Liver (tissue), 9 donors: Measurements from ENCODE around the gene TMED6. TPM values are rescaled to one million over a fixed set of nuclear protein-coding genes. Genes with fewer than 3 reads are reported as not detected.

Source experiments
- DNase-seq: peaks from one replicate; pipeline ENCODE4 v3.0.0-alpha.2; 2017; ENCODE audit warnings: low spot score
- H3K27ac ChIP-seq, 2 donors: one replicate each; pipeline ENCODE4 v1.7.0; 2013; ENCODE audit warnings: inconsistent platforms in 2 of 2, low read length in 2 of 2, control low read depth in 1 of 2, low read depth in 1 of 2, mild to moderate bottlenecking in 1 of 2
- H3K27me3 ChIP-seq, 4 donors: one replicate each; pipeline versions ENCODE4 v1.6.1 to v1.7.0; 2013; ENCODE audit warnings: low read length in 3 of 4, inconsistent platforms in 1 of 4, mild to moderate bottlenecking in 1 of 4, moderate library complexity in 1 of 4; ENCODE audit not compliant: control insufficient read depth in 4 of 4, insufficient read depth in 4 of 4
- H3K36me3 ChIP-seq, 4 donors: one replicate each; pipeline versions ENCODE4 v1.6.1 to v1.7.0; 2013; ENCODE audit warnings: low read length in 3 of 4, mild to moderate bottlenecking in 3 of 4, low read depth in 1 of 4, moderate library complexity in 1 of 4; ENCODE audit not compliant: control insufficient read depth in 4 of 4, insufficient read depth in 3 of 4
- H3K4me1 ChIP-seq, 4 donors: one replicate each; pipeline versions ENCODE4 v1.6.1 to v1.7.0; 2013; ENCODE audit warnings: low read length in 3 of 4, mild to moderate bottlenecking in 3 of 4, moderate library complexity in 1 of 4; ENCODE audit not compliant: control insufficient read depth in 4 of 4, insufficient read depth in 4 of 4
- H3K4me3 ChIP-seq, 3 donors: one replicate each; pipeline versions ENCODE4 v1.6.1 to v1.7.0; 2013; ENCODE audit warnings: low read length in 3 of 3, control low read depth in 1 of 3, low read depth in 1 of 3, mild to moderate bottlenecking in 1 of 3
- H3K9ac ChIP-seq, 2 donors: one replicate each; pipeline ENCODE4 v1.7.0; 2013; ENCODE audit warnings: low read length in 2 of 2, mild to moderate bottlenecking in 2 of 2, moderate library complexity in 2 of 2, control low read depth in 1 of 2, low read depth in 1 of 2
- H3K9me3 ChIP-seq, 4 donors: one replicate each; pipeline versions ENCODE4 v1.6.1 to v1.7.0; 2013; ENCODE audit warnings: low read length in 3 of 4; ENCODE audit not compliant: control insufficient read depth in 4 of 4
- CTCF ChIP-seq: fragments of 150-350 bp; IDR thresholded peaks from 2 replicates; pipeline ENCODE4 v1.5.1; 2017; ENCODE audit warnings: improper control_type of control experiment, low read depth, low read length; ENCODE audit not compliant: missing input control
- EGR1 ChIP-seq, 2 donors: IDR thresholded peaks; 2 replicates each; pipeline ENCODE4 v1.6.1; 2016 to 2018; ENCODE audit warnings: antibody characterized with exemption in 2 of 2, low read depth in 2 of 2
- FOXA2 ChIP-seq: IDR thresholded peaks from 2 replicates; pipeline ENCODE4 v1.6.1; 2016; ENCODE audit warnings: antibody characterized with exemption
- GABPA ChIP-seq, 2 donors: IDR thresholded peaks in 1 of 2; conservative IDR thresholded peaks in 1 of 2; 2 replicates each; pipeline ENCODE4 v1.6.1; 2016; ENCODE audit warnings: antibody characterized with exemption in 2 of 2, mild to moderate bottlenecking in 1 of 2, moderate library complexity in 1 of 2
- HNF4A ChIP-seq, 2 donors: conservative IDR thresholded peaks; 2 replicates each; pipeline ENCODE4 v1.6.1; 2016; ENCODE audit warnings: antibody characterized with exemption in 2 of 2, mild to moderate bottlenecking in 2 of 2
- JUND ChIP-seq, 2 donors: IDR thresholded peaks; 2 replicates each; pipeline ENCODE4 v1.6.1; 2016; ENCODE audit warnings: antibody characterized with exemption in 2 of 2
- MAX ChIP-seq: IDR thresholded peaks from 2 replicates; pipeline ENCODE4 v1.6.1; 2016; ENCODE audit warnings: antibody characterized with exemption
- NR2F2 ChIP-seq: IDR thresholded peaks from 2 replicates; pipeline ENCODE4 v1.6.1; 2016; ENCODE audit warnings: antibody characterized with exemption
- RAD21 ChIP-seq, 2 donors: IDR thresholded peaks; 2 replicates each; pipeline ENCODE4 v1.6.1; 2016; ENCODE audit warnings: antibody characterized with exemption in 2 of 2, mild to moderate bottlenecking in 2 of 2
- REST ChIP-seq: IDR thresholded peaks from 2 replicates; pipeline ENCODE4 v1.6.1; 2016; ENCODE audit warnings: antibody characterized with exemption, mild to moderate bottlenecking
- SP1 ChIP-seq: IDR thresholded peaks from 2 replicates; pipeline ENCODE4 v1.6.1; 2018; ENCODE audit warnings: antibody characterized with exemption, mild to moderate bottlenecking
- YY1 ChIP-seq: IDR thresholded peaks from 2 replicates; pipeline ENCODE4 v1.6.1; 2016; ENCODE audit warnings: antibody characterized with exemption, mild to moderate bottlenecking
- ZBTB33 ChIP-seq: IDR thresholded peaks from 2 replicates; pipeline ENCODE4 v1.6.1; 2016; ENCODE audit warnings: antibody characterized with exemption
- WGBS: extraction: QIAGEN DNeasy Blood & Tissue Kit; methylation state at CpG from one replicate; pipeline ENCODE4 v1.1.7; 2013; 5-methylcytosine and 5-hydroxymethylcytosine counted together
- polyA plus RNA-seq, 2 donors: library from polyadenylated mRNA; stranded (reverse) in 1 of 2; unstranded in 1 of 2; fragments of 200-250 nt in 1 of 2; fragments of >200 nt in 1 of 2; fragmentation: Nextera tagmentation in 1 of 2; extraction: Ambion mirVana in 1 of 2; gene quantifications; one replicate each; pipeline versions ENCODE4 v1.2.1 to v1.2.3, GENCODE V29; 2013 to 2015
- total RNA-seq, 2 donors: library from RNA; depleted of rRNA; stranded (reverse); fragments of >200 nt; gene quantifications; one replicate each; pipeline ENCODE4 v1.2.3, GENCODE V29; 2014
- donor health status: healthy.
- donor health status: healthy.
- donor health status: healthy.
- donor health status: healthy.
- donor health status: healthy.

Gene TMED6
- total and polyA plus RNA-seq, 4 donors = 0.18 to 46.2 (median 11.0) TPM

- no peak for TF ChIP-seq YY1
- TF ChIP-seq FOXA2 = no peak
- Histone ChIP-seq H3K4me1 (no peaks in the 10 kb centered on the region), H3K9me3 (no peaks in the 10 kb centered on the region), H3K27ac (no peak overlapping the region), H3K27me3 (no peaks in the 10 kb centered on the region), H3K9ac (no peak overlapping the region), H3K4me3 (no peak overlapping the region), H3K36me3 (peaks cover 0 to 1% (median 0%) of the 10 kb centered on the region in 4 donors)
- no peak for DNase-seq
- WGBS = 98% methylated on average over 1 of the region's 1 CpG
Observed at GRCh38 chr16:69294051-69294450, 57.5 kb downstream of the TMED6 start.

DNA sequence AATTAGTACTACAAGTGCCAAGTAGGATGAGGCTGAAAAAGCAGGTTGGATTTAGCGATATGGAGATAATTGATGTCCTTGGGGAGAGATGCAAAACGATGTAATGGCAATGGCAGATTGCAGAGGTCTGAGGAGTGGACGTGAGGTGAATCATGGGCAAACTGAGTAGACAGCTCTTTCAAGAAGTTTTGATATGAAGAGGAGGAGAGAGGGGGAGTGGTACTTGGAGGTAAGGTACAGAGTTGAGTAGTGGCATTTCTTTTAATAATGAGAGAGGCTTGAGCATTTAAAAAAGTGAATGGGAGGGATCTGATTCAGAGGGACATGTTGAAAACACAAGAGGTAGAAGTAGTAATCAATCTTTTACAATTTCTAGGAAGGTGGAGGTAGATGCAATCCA, 58.2 kb downstream of the TMED6 start:
- H3K9me3 ChIP-seq = no peaks in the 10 kb centered on the region
- H3K27me3 ChIP-seq = no peaks in the 10 kb centered on the region
- 85% methylated on average over 3 of the region's 3 CpGs for WGBS
- TF ChIP-seq FOXA2 = no peak
- no peak for TF ChIP-seq GABPA (IDR thresholded peaks at IDR 0.05 in 1 of 2, conservative IDR thresholded peaks at IDR 0.05 in 1 of 2)
- no peak for TF ChIP-seq SP1
- no peak for TF ChIP-seq NR2F2
- no peak for TF ChIP-seq RAD21 (IDR thresholded peaks at IDR 0.05)
- TF ChIP-seq REST = no peak
- TF ChIP-seq JUND (IDR thresholded peaks at IDR 0.05) = no peak
- no peak for TF ChIP-seq CTCF
- no peak for TF ChIP-seq EGR1 (IDR thresholded peaks at IDR 0.05; ENCODE audit: low read depth in 2 of 2)
- TF ChIP-seq YY1 = no peak
- TF ChIP-seq HNF4A (conservative IDR thresholded peaks at IDR 0.05) = no peak
- TF ChIP-seq MAX = no peak
- no peak for TF ChIP-seq ZBTB33
- peaks cover 0 to 1% (median 0%) of the 10 kb centered on the region in 4 donors for H3K36me3 ChIP-seq
- H3K27ac ChIP-seq = no peak overlapping the region
- no peak overlapping the region for H3K9ac ChIP-seq
- no peaks in the 10 kb centered on the region for H3K4me1 ChIP-seq
- DNase-seq = no peak
- H3K4me3 ChIP-seq = no peak overlapping the region

Other genes with a start within 250 kb of the TMED6 start
- gene HAS3, start 246.1 kb downstream of the TMED6 start, total RNA-seq = under 1 TPM; 0.09 to 0.75 TPM
- under 1 TPM; 0.19 to 0.32 TPM for gene HAS3, start 246.1 kb downstream of the TMED6 start, polyA plus RNA-seq
- gene CHTF8, start 219.2 kb downstream of the TMED6 start, total RNA-seq = 10 to 100 TPM; 52.0 to 56.9 TPM
- gene CHTF8, start 219.2 kb downstream of the TMED6 start, polyA plus RNA-seq = 10 to 100 TPM; 15.2 to 51.1 TPM
- gene UTP4, start 219.1 kb downstream of the TMED6 start, total RNA-seq = 10 to 100 TPM; 11.3 to 13.8 TPM
- gene UTP4, start 219.1 kb downstream of the TMED6 start, polyA plus RNA-seq = 10 to 100 TPM; 11.9 to 12.9 TPM
- 1 to 10 TPM; 5.6 to 7.8 TPM for gene SNTB2, start 164.6 kb downstream of the TMED6 start, total RNA-seq
- gene SNTB2, start 164.6 kb downstream of the TMED6 start, polyA plus RNA-seq = 1 to 10 TPM; 2.1 to 2.6 TPM
- 10 to 100 TPM; 13.3 to 15.2 TPM for gene VPS4A, start 40.4 kb downstream of the TMED6 start, total RNA-seq
- 10 to 100 TPM; 13.7 to 15.7 TPM for gene VPS4A, start 40.4 kb downstream of the TMED6 start, polyA plus RNA-seq
- 10 to 100 TPM; 16.8 to 31.3 TPM for gene PDF, start 21.2 kb downstream of the TMED6 start, total RNA-seq
- gene PDF, start 21.2 kb downstream of the TMED6 start, polyA plus RNA-seq = 10 to 100 TPM; 22.2 to 24.0 TPM
- 10 to 100 TPM; 28.8 to 37.4 TPM for gene COG8, start 12.2 kb downstream of the TMED6 start, total RNA-seq
- 10 to 100 TPM; 11.2 to 19.6 TPM for gene COG8, start 12.2 kb downstream of the TMED6 start, polyA plus RNA-seq
- gene NIP7, start 12.0 kb downstream of the TMED6 start, total RNA-seq = 10 to 100 TPM; 11.7 to 14.0 TPM
- gene NIP7, start 12.0 kb downstream of the TMED6 start, polyA plus RNA-seq = 10 to 100 TPM in 1 of 2 donors, 1 to 10 TPM in 1; 7.4 to 10.5 TPM
- 10 to 100 TPM in 1 of 2 donors, 1 to 10 TPM in 1; 8.5 to 11.3 TPM for gene TERF2, start 34.2 kb upstream of the TMED6 start, total RNA-seq
- gene TERF2, start 34.2 kb upstream of the TMED6 start, polyA plus RNA-seq = 1 to 10 TPM; 5.2 to 7.7 TPM
- 10 to 100 TPM; 50.8 to 86.3 TPM for gene CYB5B, start 72.8 kb upstream of the TMED6 start, total RNA-seq
- gene CYB5B, start 72.8 kb upstream of the TMED6 start, polyA plus RNA-seq = 10 to 100 TPM; 38.7 to 40.8 TPM
- gene NFAT5, start 214.2 kb upstream of the TMED6 start, total RNA-seq = 10 to 100 TPM; 15.6 to 21.0 TPM
- gene NFAT5, start 214.2 kb upstream of the TMED6 start, polyA plus RNA-seq = 1 to 10 TPM; 1.5 to 6.7 TPM